SK-N-SH (cell line): ENCODE data around the gene MAP6. TPM values are rescaled to one million over a fixed set of nuclear protein-coding genes. Genes with fewer than 3 reads are reported as not detected.

Experiments used
- CTCF ChIA-PET: fragments of 300-600, 350-600 bp; formaldehyde crosslinking; extraction: SDS; loops from one replicate; lab custom pipeline; 2021; lab: Yijun Ruan, JAX
- POLR2A ChIA-PET: fragments of 350-600 bp; sonication (Branson Sonifier 250); formaldehyde crosslinking; extraction: SDS; loops from one replicate; lab custom pipeline; 2020; ENCODE audit warnings: antibody characterized with exemption, inconsistent platforms; lab: Yijun Ruan, JAX
- DNase-seq: peaks from one replicate; pipeline ENCODE4 v3.0.0; 2012
- H2AFZ ChIP-seq: fragments of 200-600 bp; sonication (generic); 2 replicates; pipeline ENCODE4 v1.8.1; 2016; ENCODE audit warnings: antibody characterized with exemption, mild to moderate bottlenecking, low read depth
- H3F3A ChIP-seq: fragments of 200-600 bp; sonication (generic); replicated peaks from 2 replicates; pipeline ENCODE3; 2016; ENCODE audit warnings: antibody characterized with exemption, mild to moderate bottlenecking; ENCODE audit not compliant: insufficient read depth
- H3K27ac ChIP-seq, 2 experiments: fragments of 200-500 bp in 1 of 2; fragments of 200-600 bp in 1 of 2; sonication (Bioruptor generic) in 1 of 2; sonication (generic), shearing (Covaris generic) in 1 of 2; 2 replicates each; pipeline versions ENCODE4 v1.5.1 to v1.6.1; 2014 to 2016; ENCODE audit warnings: low read depth in 2 of 2, inconsistent platforms in 1 of 2, low read length in 1 of 2, mild to moderate bottlenecking in 1 of 2, mixed read lengths in 1 of 2
- H3K27me3 ChIP-seq: fragments of 200-600 bp; sonication (generic), shearing (Covaris generic); 2 replicates; pipeline ENCODE4 v1.6.1; 2016; ENCODE audit warnings: mixed run types; ENCODE audit not compliant: insufficient read depth
- H3K36me3 ChIP-seq, 2 experiments: fragments of 200-500 bp in 1 of 2; fragments of 200-600 bp in 1 of 2; sonication (Bioruptor generic) in 1 of 2; sonication (generic) in 1 of 2; replicated peaks in 1 of 2; 2 replicates each; pipeline versions ENCODE3 to v1.5.1; 2014 to 2016; ENCODE audit warnings: low read length in 1 of 2, mild to moderate bottlenecking in 1 of 2; ENCODE audit not compliant: insufficient read depth in 2 of 2, control insufficient read depth in 1 of 2
- H3K4me1 ChIP-seq, 2 experiments: fragments of 200-500 bp in 1 of 2; fragments of 200-600 bp in 1 of 2; sonication (Bioruptor generic) in 1 of 2; sonication (generic), shearing (Covaris generic) in 1 of 2; 2 replicates each; pipeline versions ENCODE4 v1.5.1 to v1.6.1; 2014 to 2016; ENCODE audit warnings: low read depth in 1 of 2, low read length in 1 of 2, mixed run types in 1 of 2; ENCODE audit not compliant: insufficient read depth in 2 of 2, control insufficient read depth in 1 of 2
- H3K4me2 ChIP-seq: fragments of 200-600 bp; sonication (generic), shearing (Covaris generic); 2 replicates; pipeline ENCODE4 v1.6.1; 2017; ENCODE audit warnings: mixed run types
- H3K4me3 ChIP-seq, 2 experiments: fragments of 200-500 bp in 1 of 2; fragments of 200-600 bp in 1 of 2; sonication (Bioruptor generic) in 1 of 2; sonication (generic), shearing (Covaris generic) in 1 of 2; 2 replicates each; pipeline versions ENCODE4 v1.5.1 to v1.8.1; 2014 to 2016; ENCODE audit warnings: low read depth in 2 of 2, inconsistent platforms in 1 of 2, low read length in 1 of 2, mild to moderate bottlenecking in 1 of 2, mixed read lengths in 1 of 2, moderate library complexity in 1 of 2
- H3K79me2 ChIP-seq: fragments of 200-600 bp; sonication (generic); 2 replicates; pipeline ENCODE4 v1.8.1; 2017; ENCODE audit warnings: mild to moderate bottlenecking; ENCODE audit not compliant: insufficient read depth
- H3K9ac ChIP-seq: fragments of 200-600 bp; sonication (generic); 2 replicates; pipeline ENCODE4 v1.6.1; 2017; ENCODE audit warnings: mixed run types
- H3K9me2 ChIP-seq: fragments of 200-600 bp; sonication (generic); 2 replicates; pipeline ENCODE4 v1.6.1; 2017; ENCODE audit warnings: mixed run types
- H3K9me3 ChIP-seq: fragments of 200-600 bp; sonication (generic); 2 replicates; pipeline ENCODE4 v1.6.1; 2017; ENCODE audit warnings: mixed run types, mild to moderate bottlenecking, moderate library complexity
- H4K20me1 ChIP-seq: fragments of 200-600 bp; sonication (generic); 2 replicates; pipeline ENCODE4 v1.6.1; 2017; ENCODE audit warnings: mild to moderate bottlenecking, mixed run types; ENCODE audit not compliant: insufficient read depth
- CTCF ChIP-seq: fragments of 200-600 bp; sonication (generic); IDR thresholded peaks from 2 replicates; pipeline ENCODE4 v1.6.1; 2017; ENCODE audit warnings: antibody characterized with exemption, mild to moderate bottlenecking, moderate library complexity
- ELF1 ChIP-seq: IDR thresholded peaks from 2 replicates; pipeline ENCODE4 v1.4.0; 2012
- EZH2phosphoT487 ChIP-seq: fragments of 200-600 bp; sonication (generic); IDR thresholded peaks from 2 replicates; pipeline ENCODE4 v1.6.1; 2017; ENCODE audit warnings: low read depth, mixed run types, mild to moderate bottlenecking, antibody characterized with exemption, moderate library complexity, borderline replicate concordance
- MXI1 ChIP-seq: IDR thresholded peaks from 2 replicates; pipeline ENCODE4 v1.6.1; 2012; ENCODE audit warnings: mild to moderate bottlenecking, low read depth, low read length, improper control_type of control experiment
- POLR2AphosphoS5 ChIP-seq: IDR thresholded peaks from 2 replicates; pipeline ENCODE4 v1.6.1; 2012; ENCODE audit warnings: low read depth, low read length
- REST ChIP-seq: IDR thresholded peaks from 2 replicates; pipeline ENCODE4 v1.6.1; 2012; ENCODE audit warnings: mild to moderate bottlenecking, low read depth, low read length, moderate library complexity
- SMC3 ChIP-seq: IDR thresholded peaks from 2 replicates; pipeline ENCODE4 v1.6.1; 2012; ENCODE audit warnings: low read depth, low read length, improper control_type of control experiment
- ZBTB33 ChIP-seq: IDR thresholded peaks from 2 replicates; pipeline ENCODE4 v1.4.0; 2012; ENCODE audit warnings: low read depth, borderline replicate concordance
- WGBS: methylation state at CpG from one replicate; pipeline ENCODE4 v1.1.6; 2017; ENCODE audit warnings: low lambda C conversion rate; 5-methylcytosine and 5-hydroxymethylcytosine counted together
- polyA plus RNA-seq, 3 experiments: library from polyadenylated mRNA; depleted of rRNA; stranded (reverse); fragments of >200 nt; gene quantifications; 2 replicates each; pipeline ENCODE4 v1.2.3, GENCODE V29; 2012
- TF ChIP-seq, protein P1 (sequence below): IDR thresholded peaks from 2 replicates; pipeline ENCODE4 v1.4.0; 2012; ENCODE audit warnings: low read depth

The MAP6 gene
- polyA plus RNA-seq, 1 of the 3 experiments (the other 2 are of a cell fraction), result 11.1 TPM

- no peak for TF ChIP-seq ZBTB33
- TF ChIP-seq EZH2phosphoT487, result no peak
These were observed 35.3 kb downstream of the MAP6 start (continued) for GRCh38 chr11:75633409-75634066.

DNA sequence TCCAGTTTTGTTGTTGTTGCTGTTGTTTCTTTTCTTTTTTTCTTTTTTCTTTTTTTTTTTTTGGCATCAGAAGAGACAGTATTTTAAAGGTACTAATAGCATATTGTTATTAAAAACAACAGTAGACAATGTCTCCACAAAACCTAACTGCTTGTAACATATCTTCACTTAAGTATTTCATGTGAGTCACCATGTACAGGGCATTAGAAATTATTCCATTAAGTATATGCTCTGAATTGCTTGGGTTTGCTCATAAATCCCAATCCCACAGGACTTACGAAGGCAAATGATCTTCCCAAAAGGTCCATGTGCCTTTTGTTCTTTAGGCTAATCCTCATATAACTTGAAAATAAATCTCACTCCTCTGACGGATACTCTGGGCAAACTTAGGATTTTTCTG is 35.9 kb downstream of the MAP6 start:
- Histone ChIP-seq H3K27me3 (no peaks in the 10 kb centered on the region), H4K20me1 (no peaks in the 10 kb centered on the region), H3K4me3 (no peak overlapping the region), H3K4me2 (no peak overlapping the region), H3F3A (peaks cover 6% of the 10 kb centered on the region), H3K79me2 (no peaks in the 10 kb centered on the region), H3K9me3 (no peaks in the 10 kb centered on the region), H3K27ac (peak overlapping the region; percentile 44 to 92; a peak in 3 of 4 replicates), H3K9me2 (no peaks in the 10 kb centered on the region), H3K36me3 (no peaks in the 10 kb centered on the region), H2AFZ (no peak overlapping the region), H3K4me1 (peaks cover 27 to 78% of the 10 kb centered on the region in 2 experiments), H3K9ac (no peak overlapping the region)
- CTCF ChIA-PET, result no interaction called here
- POLR2A ChIA-PET, result no interaction called here
- no peak for DNase-seq
- no peak for TF ChIP-seq REST
- TF ChIP-seq MXI1, result no peak
- TF ChIP-seq POLR2AphosphoS5, result no peak
- no peak for TF ChIP-seq ELF1
- no peak for TF ChIP-seq CTCF
- TF ChIP-seq SMC3, result no peak
- TF ChIP-seq, protein P1, sequence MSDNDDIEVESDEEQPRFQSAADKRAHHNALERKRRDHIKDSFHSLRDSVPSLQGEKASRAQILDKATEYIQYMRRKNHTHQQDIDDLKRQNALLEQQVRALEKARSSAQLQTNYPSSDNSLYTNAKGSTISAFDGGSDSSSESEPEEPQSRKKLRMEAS, result no peak
- 77% methylated on average over 2 of the region's 2 CpGs for WGBS
